ENCODE results near the gene MISP.

DNA sequence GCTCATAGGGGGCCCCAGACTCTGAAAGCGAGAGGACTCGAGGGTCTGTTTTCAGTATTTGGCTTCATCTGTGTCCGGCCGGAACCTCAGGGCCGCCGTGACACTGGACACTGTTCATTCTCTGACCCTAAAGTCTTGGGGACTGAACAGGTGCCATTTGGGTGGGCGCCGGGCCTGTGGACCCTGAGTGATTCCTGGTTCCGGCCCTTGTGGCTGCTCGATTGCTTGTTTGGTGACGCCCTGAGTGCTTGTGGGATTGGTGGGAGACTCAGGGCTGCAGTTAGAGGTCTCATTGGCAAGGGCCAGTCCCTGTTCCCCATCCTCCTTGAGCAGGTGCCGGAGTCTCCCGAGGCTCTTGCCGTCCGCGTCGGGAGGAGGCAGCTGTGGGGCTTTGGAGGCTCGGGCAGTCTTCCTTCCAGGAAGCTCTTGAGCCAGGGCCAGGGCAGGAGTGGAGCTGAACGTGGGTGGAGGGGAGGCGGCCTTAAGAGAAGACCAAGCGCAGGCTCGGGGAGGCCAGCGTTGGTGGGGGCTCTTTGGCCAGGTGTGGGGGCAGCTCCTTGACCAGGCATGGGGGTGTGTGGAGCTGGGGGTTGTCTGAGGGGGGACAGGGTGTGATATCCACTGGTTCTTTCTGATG is 51.1 kb downstream of the MISP start:
- TF ChIP-seq, protein P1, sequence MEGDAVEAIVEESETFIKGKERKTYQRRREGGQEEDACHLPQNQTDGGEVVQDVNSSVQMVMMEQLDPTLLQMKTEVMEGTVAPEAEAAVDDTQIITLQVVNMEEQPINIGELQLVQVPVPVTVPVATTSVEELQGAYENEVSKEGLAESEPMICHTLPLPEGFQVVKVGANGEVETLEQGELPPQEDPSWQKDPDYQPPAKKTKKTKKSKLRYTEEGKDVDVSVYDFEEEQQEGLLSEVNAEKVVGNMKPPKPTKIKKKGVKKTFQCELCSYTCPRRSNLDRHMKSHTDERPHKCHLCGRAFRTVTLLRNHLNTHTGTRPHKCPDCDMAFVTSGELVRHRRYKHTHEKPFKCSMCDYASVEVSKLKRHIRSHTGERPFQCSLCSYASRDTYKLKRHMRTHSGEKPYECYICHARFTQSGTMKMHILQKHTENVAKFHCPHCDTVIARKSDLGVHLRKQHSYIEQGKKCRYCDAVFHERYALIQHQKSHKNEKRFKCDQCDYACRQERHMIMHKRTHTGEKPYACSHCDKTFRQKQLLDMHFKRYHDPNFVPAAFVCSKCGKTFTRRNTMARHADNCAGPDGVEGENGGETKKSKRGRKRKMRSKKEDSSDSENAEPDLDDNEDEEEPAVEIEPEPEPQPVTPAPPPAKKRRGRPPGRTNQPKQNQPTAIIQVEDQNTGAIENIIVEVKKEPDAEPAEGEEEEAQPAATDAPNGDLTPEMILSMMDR (conservative IDR thresholded peaks at IDR 0.05), result no peak
- no peak for TF ChIP-seq ZFX (IDR thresholded peaks at IDR 0.05)

Measured in C4-2B (cell line).